ENCODE data around the gene TNFAIP3.

GRCh38 chr6:137863091-137863797 is 3.8 kb upstream of the TNFAIP3 start:
- TF ChIP-seq, protein P1, sequence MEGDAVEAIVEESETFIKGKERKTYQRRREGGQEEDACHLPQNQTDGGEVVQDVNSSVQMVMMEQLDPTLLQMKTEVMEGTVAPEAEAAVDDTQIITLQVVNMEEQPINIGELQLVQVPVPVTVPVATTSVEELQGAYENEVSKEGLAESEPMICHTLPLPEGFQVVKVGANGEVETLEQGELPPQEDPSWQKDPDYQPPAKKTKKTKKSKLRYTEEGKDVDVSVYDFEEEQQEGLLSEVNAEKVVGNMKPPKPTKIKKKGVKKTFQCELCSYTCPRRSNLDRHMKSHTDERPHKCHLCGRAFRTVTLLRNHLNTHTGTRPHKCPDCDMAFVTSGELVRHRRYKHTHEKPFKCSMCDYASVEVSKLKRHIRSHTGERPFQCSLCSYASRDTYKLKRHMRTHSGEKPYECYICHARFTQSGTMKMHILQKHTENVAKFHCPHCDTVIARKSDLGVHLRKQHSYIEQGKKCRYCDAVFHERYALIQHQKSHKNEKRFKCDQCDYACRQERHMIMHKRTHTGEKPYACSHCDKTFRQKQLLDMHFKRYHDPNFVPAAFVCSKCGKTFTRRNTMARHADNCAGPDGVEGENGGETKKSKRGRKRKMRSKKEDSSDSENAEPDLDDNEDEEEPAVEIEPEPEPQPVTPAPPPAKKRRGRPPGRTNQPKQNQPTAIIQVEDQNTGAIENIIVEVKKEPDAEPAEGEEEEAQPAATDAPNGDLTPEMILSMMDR (IDR thresholded peaks at IDR 0.05): no peak
- TF ChIP-seq EZH2 (IDR thresholded peaks at IDR 0.05; ENCODE audit: borderline replicate concordance, insufficient read depth, low read depth, low read length, poor library complexity, severe bottlenecking): no peak
